22Rv1 (cell line): ENCODE measurements around the gene POU1F1.

Experiments
- ZFX ChIP-seq: fragments of 450-650 bp; IDR thresholded peaks from 2 replicates; pipeline ENCODE4 v1.6.1; 2017; ENCODE audit warnings: antibody characterized with exemption, borderline replicate concordance
- TF ChIP-seq, protein P1 (sequence below): fragments of 450-650 bp; IDR thresholded peaks from 2 replicates; pipeline ENCODE4 v1.5.1; 2017; ENCODE audit warnings: mild to moderate bottlenecking

DNA sequence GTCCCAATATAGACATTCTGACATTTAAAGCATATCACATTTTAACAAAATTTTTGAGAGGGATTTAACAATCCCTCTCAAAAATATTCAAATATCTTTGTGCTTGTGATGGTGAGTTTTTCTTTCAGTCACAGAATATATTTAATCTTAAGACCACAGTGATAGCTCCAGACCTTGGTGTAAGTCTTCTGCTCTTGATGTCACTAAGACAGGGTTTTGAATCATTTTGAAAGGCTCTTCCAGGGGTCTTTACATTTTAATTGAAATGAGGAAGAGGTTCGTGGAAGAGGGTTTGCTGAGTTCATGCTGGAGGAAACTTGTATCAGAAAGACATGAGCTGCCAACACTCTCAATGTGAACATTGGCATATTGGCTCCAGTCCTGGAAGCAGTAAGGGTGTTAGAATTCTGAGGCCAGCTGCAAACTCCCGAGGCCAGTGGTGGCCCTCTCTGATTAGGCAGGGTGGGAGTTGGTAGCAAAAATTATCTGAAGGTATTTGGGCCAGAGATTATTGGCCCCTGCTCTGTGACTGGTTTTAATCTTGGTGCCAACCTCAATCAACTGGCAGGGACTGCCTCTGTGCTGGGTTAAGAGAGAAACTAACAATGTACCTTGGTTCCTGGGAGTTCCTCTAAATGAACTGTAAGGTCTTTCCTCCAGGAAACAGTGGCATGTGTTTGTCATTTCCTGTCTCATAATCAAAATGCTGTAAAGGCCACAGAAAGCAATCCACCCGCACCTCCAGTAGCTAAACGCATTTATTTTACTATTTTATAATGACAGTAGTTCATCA is 5.3 kb downstream of the POU1F1 start:
- TF ChIP-seq, protein P1, sequence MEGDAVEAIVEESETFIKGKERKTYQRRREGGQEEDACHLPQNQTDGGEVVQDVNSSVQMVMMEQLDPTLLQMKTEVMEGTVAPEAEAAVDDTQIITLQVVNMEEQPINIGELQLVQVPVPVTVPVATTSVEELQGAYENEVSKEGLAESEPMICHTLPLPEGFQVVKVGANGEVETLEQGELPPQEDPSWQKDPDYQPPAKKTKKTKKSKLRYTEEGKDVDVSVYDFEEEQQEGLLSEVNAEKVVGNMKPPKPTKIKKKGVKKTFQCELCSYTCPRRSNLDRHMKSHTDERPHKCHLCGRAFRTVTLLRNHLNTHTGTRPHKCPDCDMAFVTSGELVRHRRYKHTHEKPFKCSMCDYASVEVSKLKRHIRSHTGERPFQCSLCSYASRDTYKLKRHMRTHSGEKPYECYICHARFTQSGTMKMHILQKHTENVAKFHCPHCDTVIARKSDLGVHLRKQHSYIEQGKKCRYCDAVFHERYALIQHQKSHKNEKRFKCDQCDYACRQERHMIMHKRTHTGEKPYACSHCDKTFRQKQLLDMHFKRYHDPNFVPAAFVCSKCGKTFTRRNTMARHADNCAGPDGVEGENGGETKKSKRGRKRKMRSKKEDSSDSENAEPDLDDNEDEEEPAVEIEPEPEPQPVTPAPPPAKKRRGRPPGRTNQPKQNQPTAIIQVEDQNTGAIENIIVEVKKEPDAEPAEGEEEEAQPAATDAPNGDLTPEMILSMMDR: no peak
- TF ChIP-seq ZFX: no peak
